GM18951 (cell line): ENCODE data around the gene BBS9.

ENCODE experiments used
- POLR2A ChIP-seq: IDR thresholded peaks from 4 replicates; pipeline ENCODE4 v1.6.1; 2011; ENCODE audit warnings: mild to moderate bottlenecking; ENCODE audit not compliant: insufficient read length, insufficient read depth; ENCODE audit errors: extremely low read depth
- in situ Hi-C: fragments of 300-500 bp; cut with MboI; formaldehyde crosslinking; loops from one replicate; pipeline ENCODE4 v1.12.0; 2022; ENCODE audit warnings: low sequenced_read_pairs, mixed read lengths, inconsistent platforms; ENCODE audit not compliant: unreplicated experiment

Gene BBS9

GRCh38 chr7:33428415-33428814, 299.1 kb downstream of the BBS9 start:
- TF ChIP-seq POLR2A = no peak
- in situ Hi-C loops = no loop called here

GRCh38 chr7:33431543-33431942, 302.2 kb downstream of the BBS9 start:
- in situ Hi-C loops = no loop called here
- TF ChIP-seq POLR2A = no peak

DNA sequence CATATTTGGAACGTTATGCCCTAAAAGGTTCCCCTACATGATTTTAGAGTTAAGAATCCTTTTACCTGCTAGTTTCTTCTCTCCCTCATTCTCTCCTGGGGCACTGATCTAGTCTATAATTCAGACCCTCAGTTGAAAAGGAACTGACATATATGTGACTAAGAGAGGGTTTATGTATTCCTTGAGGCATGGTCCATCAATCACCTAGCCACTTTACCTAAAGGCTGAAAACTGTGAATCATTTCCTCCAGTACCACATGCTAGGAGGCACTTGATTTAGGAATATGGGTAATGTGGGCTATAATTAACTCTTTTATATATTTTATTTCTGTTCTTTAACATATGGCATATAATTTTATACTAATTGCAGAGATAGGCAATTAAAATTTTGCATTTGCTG, 303.5 kb downstream of the BBS9 start:
- in situ Hi-C loops = no loop called here
- no peak for TF ChIP-seq POLR2A

- in situ Hi-C loops = no loop called here
- TF ChIP-seq POLR2A = no peak
These were observed 304.0 kb downstream of the BBS9 start for GRCh38 chr7:33433357-33433756.

DNA sequence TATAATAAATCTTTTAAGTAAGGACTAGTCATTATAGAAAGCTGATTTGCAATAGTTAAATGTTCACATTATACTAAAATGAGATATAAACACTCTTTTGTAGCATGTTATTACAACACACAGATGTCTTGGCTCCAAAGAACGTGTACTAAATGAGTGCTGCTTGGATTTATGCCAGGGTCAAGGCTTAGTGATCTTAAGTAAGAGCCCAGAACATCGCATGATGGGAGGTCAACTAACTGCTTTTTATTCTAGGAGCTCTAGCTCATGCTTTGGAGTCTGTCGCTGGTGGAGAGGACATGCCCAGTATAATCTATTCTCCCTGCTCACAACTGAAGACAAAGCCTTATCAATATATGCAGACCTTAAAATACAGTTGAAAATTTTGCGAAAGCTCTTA, 315.1 kb downstream of the BBS9 start:
- TF ChIP-seq POLR2A = no peak
- in situ Hi-C loops = no loop called here

GRCh38 chr7:33446551-33446950, 317.2 kb downstream of the BBS9 start:
- TF ChIP-seq POLR2A = no peak
- in situ Hi-C loops = no loop called here

GRCh38 chr7:33448035-33448434, 318.7 kb downstream of the BBS9 start:
- in situ Hi-C loops = no loop called here
- TF ChIP-seq POLR2A = no peak

DNA sequence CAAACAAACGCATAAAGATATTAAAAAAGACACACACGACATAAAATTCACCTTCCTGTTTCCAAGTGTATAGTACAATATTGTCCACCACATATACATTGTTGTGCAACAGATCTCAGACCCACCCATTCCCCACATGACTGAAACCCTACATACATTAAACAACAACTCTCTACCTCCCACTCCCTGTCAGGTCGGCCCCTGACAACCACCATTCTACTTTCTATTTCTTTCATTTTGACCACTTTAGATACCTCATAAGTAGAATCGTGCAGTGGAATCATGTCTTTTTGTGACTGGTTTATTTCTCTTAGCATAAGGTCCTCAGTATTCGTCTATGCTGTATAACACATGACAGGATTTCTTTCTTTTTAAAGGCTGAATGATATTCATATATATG, 320.5 kb downstream of the BBS9 start:
- in situ Hi-C loops = no loop called here
- no peak for TF ChIP-seq POLR2A

DNA sequence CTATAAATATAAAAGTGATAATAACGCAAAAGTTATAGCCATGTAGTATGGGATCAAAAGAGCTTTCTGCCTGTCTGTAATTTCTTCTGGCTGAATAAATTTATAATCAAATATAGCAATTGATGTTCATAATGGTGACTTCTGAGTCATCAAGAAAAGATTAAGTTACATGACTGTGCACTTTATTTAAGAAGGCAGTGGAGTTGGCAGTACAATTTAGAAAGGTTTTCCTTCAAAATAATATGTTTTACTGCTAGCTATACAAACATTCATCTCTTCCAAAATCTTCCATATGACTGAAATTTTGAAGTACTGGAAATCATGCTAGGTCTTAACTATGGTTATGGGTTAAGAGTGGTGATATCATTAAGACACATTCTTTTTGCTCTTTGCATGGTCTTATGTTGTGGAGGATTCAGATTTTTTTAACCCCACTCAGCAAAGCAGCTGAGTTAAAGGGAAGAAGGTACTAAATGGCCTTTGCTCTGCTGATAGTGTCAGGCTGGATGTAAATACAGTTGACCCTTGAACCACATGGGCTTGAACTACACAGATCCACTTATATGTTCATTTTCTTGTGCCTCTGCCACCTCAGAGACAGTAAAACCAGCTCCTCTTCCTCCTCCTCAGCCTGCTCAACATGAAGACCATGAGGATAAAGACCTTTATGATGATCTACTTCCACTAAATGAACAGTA, 323.6 kb downstream of the BBS9 start:
- in situ Hi-C loops = no loop called here
- no peak for TF ChIP-seq POLR2A

- TF ChIP-seq POLR2A = no peak
- in situ Hi-C loops = no loop called here
These were observed 327.7 kb downstream of the BBS9 start for GRCh38 chr7:33457039-33457438.

- in situ Hi-C loops = no loop called here
- TF ChIP-seq POLR2A = no peak
These were observed 329.2 kb downstream of the BBS9 start for GRCh38 chr7:33458581-33458980.

GRCh38 chr7:33459340-33459751, 330.0 kb downstream of the BBS9 start:
- in situ Hi-C loops = no loop called here
- no peak for TF ChIP-seq POLR2A

DNA sequence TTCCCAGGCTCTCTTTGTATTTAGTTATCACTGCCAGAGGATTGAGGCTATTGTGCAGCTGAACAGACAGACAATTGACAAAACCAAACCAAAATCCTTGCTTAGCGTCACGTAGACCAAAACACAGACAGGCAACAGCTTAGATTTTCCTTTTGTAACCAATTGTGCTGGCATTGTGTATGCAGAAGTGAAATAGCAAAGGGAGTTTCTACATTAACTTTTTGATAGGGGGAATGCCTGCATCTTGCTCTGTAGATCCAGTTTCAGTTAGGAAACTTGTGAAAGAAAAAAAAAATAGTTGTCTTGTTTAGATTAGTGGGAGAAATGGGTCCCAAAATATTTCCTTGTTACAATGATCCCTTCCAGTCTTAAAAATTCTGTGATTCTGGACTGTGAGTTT, 333.8 kb downstream of the BBS9 start:
- TF ChIP-seq POLR2A = no peak
- in situ Hi-C loops = no loop called here

DNA sequence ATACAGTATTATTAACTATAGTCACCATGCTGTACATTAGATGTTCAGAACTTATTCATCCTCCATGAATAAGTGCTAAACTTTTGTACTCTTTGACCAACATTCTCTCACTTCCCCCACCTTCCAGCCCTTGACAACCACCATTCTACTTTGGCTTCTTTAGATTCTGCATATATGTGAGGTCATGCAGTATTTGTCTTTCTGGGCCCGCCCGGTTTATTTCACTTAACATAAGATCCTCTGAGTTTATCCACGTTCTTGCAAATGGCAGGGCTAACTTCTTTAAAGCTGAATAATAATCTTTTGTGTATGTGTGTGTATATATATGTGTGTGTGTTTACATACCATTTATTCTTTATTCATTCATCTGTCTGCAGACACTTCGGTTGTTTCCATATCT, 336.8 kb downstream of the BBS9 start:
- in situ Hi-C loops = no loop called here
- TF ChIP-seq POLR2A = no peak
